ENCODE results near the gene LIMS2.

LIMS2 gene

GRCh38 chr2:127673291-127674069 lies 1.9 kb downstream of the LIMS2 start:
- Mint-ChIP-seq H3K27me3 (peaks cover 42 to 49% of the 10 kb centered on the region in 2 donors), H3K9me3 (no peaks in the 10 kb centered on the region), H3K27ac (no peak overlapping the region), H3K4me1 (peaks cover 10 to 13% of the 10 kb centered on the region in 2 donors), H3K4me3 (peak overlapping the region in 1 of 2 donors; percentile 78), H3K36me3 (no peaks in the 10 kb centered on the region)
- DNase-seq (no peak), ATAC-seq (replicated peaks) (no peak)

GRCh38 chr2:127672341-127673224 lies 2.7 kb downstream of the LIMS2 start:
- H3K27ac Mint-ChIP-seq: peak overlapping the region; percentile 62
- H3K9me3 Mint-ChIP-seq: no peaks in the 10 kb centered on the region
- DNase-seq: no peak
- H3K4me1 Mint-ChIP-seq: peaks cover 10 to 11% of the 10 kb centered on the region in 2 donors
- peaks cover 36 to 42% of the 10 kb centered on the region in 2 donors for H3K27me3 Mint-ChIP-seq
- no peak overlapping the region for H3K4me3 Mint-ChIP-seq
- no peaks in the 10 kb centered on the region for H3K36me3 Mint-ChIP-seq
- peak in 1 of 2 donors; percentile 21 for ATAC-seq (replicated peaks)

GRCh38 chr2:127671557-127672302 lies 3.6 kb downstream of the LIMS2 start:
- Mint-ChIP-seq H3K4me1 (peaks cover 10 to 11% of the 10 kb centered on the region in 2 donors), H3K27me3 (peaks cover 28 to 37% of the 10 kb centered on the region in 2 donors), H3K36me3 (no peaks in the 10 kb centered on the region), H3K9me3 (no peaks in the 10 kb centered on the region), H3K27ac (no peak overlapping the region), H3K4me3 (no peak overlapping the region)
- ATAC-seq (replicated peaks): no peak
- DNase-seq: no peak

GRCh38 chr2:127670957-127671290 lies 4.4 kb downstream of the LIMS2 start:
- no peaks in the 10 kb centered on the region for H3K36me3 Mint-ChIP-seq
- no peak for DNase-seq
- peaks cover 10 to 11% of the 10 kb centered on the region in 2 donors for H3K4me1 Mint-ChIP-seq
- no peaks in the 10 kb centered on the region for H3K9me3 Mint-ChIP-seq
- no peak overlapping the region for H3K27ac Mint-ChIP-seq
- H3K27me3 Mint-ChIP-seq: peaks cover 23 to 40% of the 10 kb centered on the region in 2 donors
- H3K4me3 Mint-ChIP-seq: no peak overlapping the region
- ATAC-seq (replicated peaks): no peak

GRCh38 chr2:127670055-127670956 lies 5.0 kb downstream of the LIMS2 start:
- no peak overlapping the region for H3K27ac Mint-ChIP-seq
- ATAC-seq (replicated peaks): no peak
- H3K4me1 Mint-ChIP-seq: peaks cover 9 to 10% of the 10 kb centered on the region in 2 donors
- no peak overlapping the region for H3K4me3 Mint-ChIP-seq
- peaks cover 22 to 43% of the 10 kb centered on the region in 2 donors for H3K27me3 Mint-ChIP-seq
- H3K9me3 Mint-ChIP-seq: no peaks in the 10 kb centered on the region
- H3K36me3 Mint-ChIP-seq: no peaks in the 10 kb centered on the region
- DNase-seq: no peak

- DNase-seq (no peak), ATAC-seq (replicated peaks) (no peak)
- Mint-ChIP-seq H3K4me3 (no peak overlapping the region), H3K36me3 (no peaks in the 10 kb centered on the region), H3K27ac (no peak overlapping the region), H3K9me3 (no peaks in the 10 kb centered on the region), H3K27me3 (peaks cover 24 to 49% of the 10 kb centered on the region in 2 donors), H3K4me1 (peaks cover 4% of the 10 kb centered on the region in 2 donors)
Observed at GRCh38 chr2:127669056-127669455, 6.3 kb downstream of the LIMS2 start.

GRCh38 chr2:127665267-127665893 lies 9.9 kb downstream of the LIMS2 start:
- peaks cover 33 to 59% of the 10 kb centered on the region in 2 donors for H3K27me3 Mint-ChIP-seq
- no peak overlapping the region for H3K27ac Mint-ChIP-seq
- no peak overlapping the region for H3K4me3 Mint-ChIP-seq
- H3K4me1 Mint-ChIP-seq: peaks cover 4 to 9% of the 10 kb centered on the region in 2 donors
- ATAC-seq (replicated peaks): no peak
- no peaks in the 10 kb centered on the region for H3K36me3 Mint-ChIP-seq
- no peak for DNase-seq
- H3K9me3 Mint-ChIP-seq: no peaks in the 10 kb centered on the region

GRCh38 chr2:127664895-127665225 lies 10.5 kb downstream of the LIMS2 start:
- H3K27ac Mint-ChIP-seq: no peak overlapping the region
- H3K9me3 Mint-ChIP-seq: no peaks in the 10 kb centered on the region
- ATAC-seq (replicated peaks) (no peak), DNase-seq (no peak)
- H3K27me3 Mint-ChIP-seq: peaks cover 33 to 59% of the 10 kb centered on the region in 2 donors
- peaks cover 5 to 12% of the 10 kb centered on the region in 2 donors for H3K4me1 Mint-ChIP-seq
- H3K4me3 Mint-ChIP-seq: no peak overlapping the region
- no peaks in the 10 kb centered on the region for H3K36me3 Mint-ChIP-seq

GRCh38 chr2:127664065-127664894 lies 11.1 kb downstream of the LIMS2 start:
- peak overlapping the region; percentile 32 to 67 for H3K4me3 Mint-ChIP-seq
- H3K27ac Mint-ChIP-seq: no peak overlapping the region
- no peak for DNase-seq
- no peaks in the 10 kb centered on the region for H3K36me3 Mint-ChIP-seq
- ATAC-seq (replicated peaks): peak; percentile 29 to 34
- peaks cover 33 to 59% of the 10 kb centered on the region in 2 donors for H3K27me3 Mint-ChIP-seq
- peaks cover 8 to 18% of the 10 kb centered on the region in 2 donors for H3K4me1 Mint-ChIP-seq
- H3K9me3 Mint-ChIP-seq: no peaks in the 10 kb centered on the region

GRCh38 chr2:127663566-127664064 lies 11.7 kb downstream of the LIMS2 start:
- Mint-ChIP-seq H3K27ac (no peak overlapping the region), H3K27me3 (peaks cover 29 to 53% of the 10 kb centered on the region in 2 donors), H3K9me3 (no peaks in the 10 kb centered on the region), H3K36me3 (no peaks in the 10 kb centered on the region), H3K4me1 (peaks cover 9 to 24% of the 10 kb centered on the region in 2 donors), H3K4me3 (no peak overlapping the region)
- DNase-seq (no peak), ATAC-seq (replicated peaks) (no peak)

GRCh38 chr2:127662937-127663565 lies 12.3 kb downstream of the LIMS2 start:
- Mint-ChIP-seq H3K4me1 (peaks cover 9 to 25% of the 10 kb centered on the region in 2 donors), H3K36me3 (no peaks in the 10 kb centered on the region), H3K4me3 (no peak overlapping the region), H3K27ac (no peak overlapping the region), H3K27me3 (peaks cover 29 to 53% of the 10 kb centered on the region in 2 donors), H3K9me3 (no peaks in the 10 kb centered on the region)
- no peak for ATAC-seq (replicated peaks)
- no peak for DNase-seq

- H3K27me3 Mint-ChIP-seq: peaks cover 29 to 53% of the 10 kb centered on the region in 2 donors
- no peak for DNase-seq
Observed at GRCh38 chr2:127661949-127662510, 13.3 kb downstream of the LIMS2 start.

More at GRCh38 chr2:127661949-127662510, 13.3 kb downstream of the LIMS2 start:
- Mint-ChIP-seq H3K4me1 (peaks cover 9 to 27% of the 10 kb centered on the region in 2 donors), H3K4me3 (no peak overlapping the region), H3K9me3 (no peaks in the 10 kb centered on the region), H3K27ac (no peak overlapping the region), H3K36me3 (no peaks in the 10 kb centered on the region)
- no peak for ATAC-seq (replicated peaks)

Data from stimulated activated naive B cell treated with anti-CD40 and anti-IgM and Interleukin-4, amounts not matched to agents 10 μg/mL and 1 μg/mL and 100 μg/mL, for 72 hours (primary cell).